NCI-H1092 treated with DMSO at 0.1 percent for 48 hours (cell line): Measurements from ENCODE around the gene MED16.
"Not testable (repeated sequence)": the region's sequence is repeated elsewhere in the genome, so short reads cannot be mapped to it uniquely, and the experiment has no call there.

Experiments used
- DNase-seq: peaks from one replicate; lab custom pipeline; 2025; lab: John Stamatoyannopoulos, UW

The MED16 gene

GRCh38 chr19:889662-890295 lies 3.2 kb downstream of the MED16 start:
- DNase-seq, result no peak

- DNase-seq, result no peak
Observed at GRCh38 chr19:888581-889385, 4.2 kb downstream of the MED16 start.

- no peak for DNase-seq
Observed at GRCh38 chr19:887599-887998, 5.4 kb downstream of the MED16 start.

GRCh38 chr19:887072-887471 lies 5.9 kb downstream of the MED16 start:
- DNase-seq, result no peak

DNA sequence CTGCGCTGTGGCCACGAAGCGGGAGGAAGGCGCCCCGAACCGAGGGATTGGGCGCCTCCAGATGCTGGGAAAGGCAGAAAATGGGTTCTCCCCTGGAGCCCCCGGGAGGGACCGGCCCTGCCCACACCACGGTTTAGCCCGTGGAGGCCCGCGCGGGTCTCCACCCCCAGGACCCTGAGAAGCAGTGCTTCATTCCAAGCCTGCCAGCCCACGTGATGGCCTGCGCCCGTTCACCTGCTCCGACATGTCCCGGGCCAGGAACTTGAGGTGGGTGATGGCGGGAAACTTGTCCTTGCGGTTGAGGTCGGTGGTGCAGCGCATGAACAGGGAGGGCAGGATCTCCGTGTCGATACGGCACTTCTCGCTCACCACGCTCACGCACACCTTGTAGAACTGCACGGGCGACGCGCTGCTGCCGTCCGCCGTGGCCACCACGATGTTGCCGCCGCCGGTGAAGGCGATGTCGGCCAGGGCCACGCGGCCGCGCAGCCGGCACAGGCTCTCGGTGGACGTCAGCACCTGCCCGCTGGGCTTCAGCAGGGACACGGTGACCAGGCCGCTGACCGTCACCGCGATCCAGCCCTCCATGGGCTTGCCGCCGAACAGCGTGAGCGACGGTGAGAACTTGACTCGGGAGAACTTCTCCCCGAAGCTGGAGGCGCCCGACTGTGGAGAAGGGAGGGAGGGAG lies 7.3 kb downstream of the MED16 start:
- no peak for DNase-seq

DNA sequence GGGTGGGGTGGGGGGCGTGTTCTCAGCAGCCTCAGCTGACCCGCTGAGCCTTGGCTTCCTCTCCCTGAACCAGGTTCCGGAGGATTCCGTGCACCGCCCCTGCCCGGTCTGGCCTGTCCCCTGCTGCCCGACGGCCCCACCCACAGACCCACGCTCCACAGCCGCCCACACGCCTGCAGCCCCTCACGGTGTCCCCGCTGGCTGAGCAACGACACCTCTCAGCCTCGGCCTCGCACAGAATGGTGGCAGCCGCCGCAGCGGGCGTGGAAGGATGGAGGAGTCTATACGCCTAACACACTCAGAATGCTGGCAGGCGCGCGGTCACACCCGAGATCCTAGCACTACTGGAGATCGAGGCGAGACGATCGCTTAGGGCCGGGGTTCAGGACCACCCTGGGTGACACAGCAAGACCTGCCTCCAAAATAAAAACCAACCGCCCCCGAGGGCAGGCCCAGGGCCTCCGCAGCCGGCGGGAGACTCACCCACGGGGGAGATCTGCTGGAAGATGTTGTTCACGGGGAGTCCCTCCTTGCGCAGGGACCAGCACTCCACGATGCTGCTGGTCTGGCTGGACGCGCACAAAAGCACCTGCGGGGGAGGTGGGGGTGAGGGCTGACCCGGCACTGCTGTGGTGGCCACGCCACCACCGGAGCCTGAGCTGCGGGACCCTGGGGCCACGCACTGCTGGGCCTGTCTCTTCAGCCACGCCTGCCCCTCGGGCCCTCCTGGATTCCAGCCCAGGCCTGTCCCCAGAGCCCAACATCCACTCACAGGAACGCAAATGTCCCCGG lies 8.4 kb downstream of the MED16 start:
- DNase-seq, result no peak

- DNase-seq, result no peak
Observed at GRCh38 chr19:883661-884211, 9.3 kb downstream of the MED16 start.

DNA sequence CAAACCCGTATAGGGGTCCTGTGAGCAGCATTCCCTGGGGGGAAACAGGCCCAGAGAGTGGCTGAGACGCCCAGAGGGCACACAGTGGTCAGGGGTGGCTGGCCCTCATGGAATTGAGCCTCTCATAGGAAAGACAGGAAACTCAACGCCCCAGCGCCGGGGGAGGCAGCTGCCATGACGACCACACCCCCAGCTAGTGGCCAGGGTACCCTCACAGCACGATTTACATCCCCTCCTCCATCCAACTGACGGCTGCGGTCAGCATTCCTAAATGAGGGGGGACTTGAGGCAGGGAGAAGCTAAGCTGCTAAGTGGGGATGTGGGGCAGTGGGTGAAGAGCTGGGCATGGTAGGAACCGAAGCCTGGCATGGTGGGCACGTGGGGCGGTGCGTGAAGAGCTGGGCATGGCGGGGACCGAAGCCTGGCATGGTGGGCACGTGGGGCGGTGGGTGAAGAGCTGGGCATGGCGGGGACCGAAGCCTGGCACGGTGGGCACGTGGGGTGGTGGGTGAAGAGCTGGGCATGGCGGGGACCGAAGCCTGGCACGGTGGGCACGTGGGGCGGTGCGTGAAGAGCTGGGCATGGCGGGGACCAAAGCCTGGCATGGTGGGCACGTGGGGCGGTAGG lies 10.0 kb downstream of the MED16 start:
- no peak for DNase-seq

DNA sequence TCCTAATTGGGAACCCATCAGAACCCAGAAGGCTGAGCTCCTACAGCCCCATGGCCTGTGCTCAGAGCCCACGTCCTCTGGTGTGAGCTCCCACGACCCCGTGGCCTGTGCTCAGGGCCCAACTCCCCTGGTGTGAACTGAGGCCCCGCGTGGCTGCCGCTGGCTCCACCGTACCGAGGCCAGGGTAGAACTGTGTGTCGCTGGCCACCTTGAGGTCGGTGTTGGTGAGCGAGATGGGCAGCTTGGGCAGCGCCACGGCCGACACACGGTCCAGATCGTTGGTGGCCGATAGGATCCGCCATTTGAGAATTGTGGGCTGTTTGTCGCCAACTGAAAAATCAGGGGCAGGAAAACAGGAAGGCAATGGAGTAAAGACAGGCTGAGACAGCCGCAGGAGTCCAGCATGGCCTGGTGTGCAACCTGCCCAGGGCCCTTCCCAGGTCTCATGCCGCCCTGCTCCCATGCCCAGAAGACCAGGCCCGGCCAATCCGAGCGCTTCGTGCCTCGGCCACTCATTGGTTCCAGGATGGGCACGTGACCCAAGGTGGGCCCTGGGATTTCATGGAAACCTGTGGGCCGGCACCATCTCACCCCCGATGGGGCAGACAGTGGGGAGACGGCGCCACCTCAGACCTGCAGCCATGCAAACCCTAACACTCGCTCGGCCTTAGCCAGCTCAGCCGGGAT lies 11.5 kb downstream of the MED16 start:
- no peak for DNase-seq

DNA sequence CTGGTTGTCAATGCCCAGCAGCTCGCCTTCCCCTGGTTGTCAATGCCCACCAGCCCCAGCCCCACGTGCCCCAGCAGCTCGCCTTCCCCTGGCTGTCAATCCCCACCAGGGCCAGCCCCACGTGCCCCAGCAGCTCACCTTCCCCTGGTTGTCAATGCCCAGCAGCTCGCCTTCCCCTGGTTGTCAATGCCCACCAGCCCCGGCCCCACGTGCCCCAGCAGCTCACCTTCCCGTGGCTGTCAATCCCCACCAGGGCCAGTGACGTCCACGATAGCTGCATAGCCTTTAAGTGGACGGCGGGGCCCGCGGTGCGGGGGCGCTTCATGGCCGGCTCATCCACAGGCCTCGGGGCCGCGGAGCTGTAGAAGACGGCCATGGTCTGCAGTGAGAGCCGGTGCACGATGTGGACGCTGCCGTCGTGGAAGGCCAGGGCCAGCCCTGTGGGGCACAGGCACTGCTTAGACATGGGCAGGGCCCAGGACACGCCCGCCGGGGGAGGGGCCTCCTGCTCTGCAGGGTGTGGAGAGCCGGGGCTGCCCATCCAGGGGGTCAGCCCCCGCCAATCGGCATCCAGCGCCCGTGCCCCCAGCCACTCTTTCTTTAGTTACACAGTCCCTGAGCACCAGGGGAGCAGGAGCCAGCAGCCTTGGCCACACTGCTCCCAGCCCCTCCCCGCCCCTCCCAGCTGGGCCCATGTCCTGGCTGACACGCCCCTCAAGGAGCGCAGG lies 13.1 kb downstream of the MED16 start:
- DNase-seq, result no peak

- DNase-seq, result not testable (repeated sequence)
Observed at GRCh38 chr19:878751-879561, 14.0 kb downstream of the MED16 start.

DNA sequence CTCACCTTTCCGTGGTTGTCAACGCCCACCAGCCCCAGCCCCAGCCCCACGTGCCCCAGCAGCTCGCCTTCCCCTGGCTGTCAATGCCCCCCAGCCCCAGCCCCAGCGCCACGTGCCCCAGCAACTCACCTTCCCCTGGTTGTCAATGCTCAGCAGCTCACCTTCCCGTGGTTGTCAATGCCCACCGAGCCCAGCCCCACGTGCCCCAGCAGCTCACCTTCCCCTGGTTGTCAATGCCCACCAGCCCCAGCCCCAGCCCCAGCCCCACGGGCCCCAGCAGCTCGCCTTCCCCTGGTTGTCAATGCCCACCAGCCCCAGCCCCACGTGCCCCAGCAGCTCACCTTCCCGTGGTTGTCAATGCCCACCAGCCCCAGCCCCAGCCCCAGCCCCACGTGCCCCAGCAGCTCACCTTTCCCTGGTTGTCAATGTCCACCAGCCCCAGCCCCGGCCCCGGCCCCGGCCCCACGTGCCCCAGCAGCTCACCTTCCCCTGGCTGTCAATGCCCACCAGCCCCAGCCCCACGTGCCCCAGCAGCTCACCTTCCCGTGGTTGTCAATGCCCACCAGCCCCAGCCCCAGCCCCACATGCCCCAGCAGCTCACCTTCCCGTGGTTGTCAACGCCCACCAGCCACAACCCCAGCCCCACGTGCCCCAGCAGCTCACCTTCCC lies 14.9 kb downstream of the MED16 start:
- not testable (repeated sequence) for DNase-seq

DNA sequence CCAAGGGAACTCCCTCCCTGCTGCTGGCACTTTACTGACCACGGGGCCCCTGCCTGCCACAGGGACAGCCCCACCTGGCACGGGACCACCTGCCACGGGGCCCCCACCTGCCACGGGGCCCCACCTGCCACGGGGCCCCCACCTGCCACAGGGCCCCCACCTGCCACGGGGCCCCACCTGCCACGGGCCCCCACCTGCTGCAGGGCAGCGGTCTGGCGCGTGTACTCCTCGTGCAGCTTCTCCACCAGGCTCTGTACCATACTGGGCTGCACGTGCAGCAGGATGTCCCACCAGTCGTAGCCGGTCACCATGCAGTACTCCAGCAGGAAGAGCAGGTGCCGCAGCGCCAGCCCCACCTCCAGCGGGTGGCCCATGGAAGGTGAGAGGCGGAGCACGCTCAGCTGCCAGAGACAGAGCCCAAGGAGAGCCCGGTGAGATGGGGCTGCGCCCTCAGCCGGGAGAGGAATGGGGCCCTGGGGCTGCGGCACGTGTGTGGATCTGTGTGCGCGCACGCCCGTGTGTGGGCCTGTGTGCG lies 16.1 kb downstream of the MED16 start:
- DNase-seq, result no peak

GRCh38 chr19:876089-876488 lies 16.9 kb downstream of the MED16 start:
- no peak for DNase-seq

GRCh38 chr19:875265-875879 lies 17.6 kb downstream of the MED16 start:
- no peak for DNase-seq

GRCh38 chr19:873561-874041 lies 19.4 kb downstream of the MED16 start:
- no peak for DNase-seq

DNA sequence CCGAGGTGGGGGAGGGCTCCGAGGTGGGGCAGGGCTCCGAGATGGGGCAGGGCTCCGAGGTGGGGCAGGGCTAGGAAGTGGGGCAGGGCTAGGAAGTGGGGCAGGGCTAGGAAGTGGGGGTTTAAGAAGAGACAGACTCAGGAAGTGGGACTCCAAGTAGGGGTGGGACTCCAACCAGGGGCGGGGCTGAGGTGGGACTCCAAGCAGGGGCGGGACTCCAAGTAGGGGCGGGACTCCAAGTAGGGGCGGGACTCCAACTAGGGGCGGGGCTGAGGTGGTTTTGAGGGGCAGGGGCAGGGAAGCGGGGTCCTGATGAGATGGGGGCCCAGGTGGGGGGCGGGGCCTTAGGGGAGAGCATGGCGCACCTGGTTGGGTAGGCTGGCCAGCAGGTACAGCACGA lies 19.9 kb downstream of the MED16 start:
- no peak for DNase-seq
